Epithelial cell of esophagus (primary cell): Measurements from ENCODE around the gene EXOC6B.

ENCODE experiments used
- DNase-seq: peaks from one replicate; pipeline ENCODE4 v3.0.0; 2010; ENCODE audit warnings: low read depth
- H3K4me3 ChIP-seq: 2 replicates; pipeline ENCODE4 v1.5.1; 2011; ENCODE audit warnings: mild to moderate bottlenecking, low read length, control low read depth
- TF ChIP-seq, protein P1 (sequence below): IDR thresholded peaks from 2 replicates; pipeline ENCODE4 v1.5.1; 2011; ENCODE audit warnings: low read depth, mild to moderate bottlenecking, low read length, control low read depth, inconsistent platforms; ENCODE audit not compliant: insufficient read depth; ENCODE audit errors: missing control alignments

EXOC6B gene

GRCh38 chr2:72204786-72205503, 620.9 kb downstream of the EXOC6B start:
- DNase-seq = no peak
- no peak overlapping the region for H3K4me3 ChIP-seq
- TF ChIP-seq, protein P1, sequence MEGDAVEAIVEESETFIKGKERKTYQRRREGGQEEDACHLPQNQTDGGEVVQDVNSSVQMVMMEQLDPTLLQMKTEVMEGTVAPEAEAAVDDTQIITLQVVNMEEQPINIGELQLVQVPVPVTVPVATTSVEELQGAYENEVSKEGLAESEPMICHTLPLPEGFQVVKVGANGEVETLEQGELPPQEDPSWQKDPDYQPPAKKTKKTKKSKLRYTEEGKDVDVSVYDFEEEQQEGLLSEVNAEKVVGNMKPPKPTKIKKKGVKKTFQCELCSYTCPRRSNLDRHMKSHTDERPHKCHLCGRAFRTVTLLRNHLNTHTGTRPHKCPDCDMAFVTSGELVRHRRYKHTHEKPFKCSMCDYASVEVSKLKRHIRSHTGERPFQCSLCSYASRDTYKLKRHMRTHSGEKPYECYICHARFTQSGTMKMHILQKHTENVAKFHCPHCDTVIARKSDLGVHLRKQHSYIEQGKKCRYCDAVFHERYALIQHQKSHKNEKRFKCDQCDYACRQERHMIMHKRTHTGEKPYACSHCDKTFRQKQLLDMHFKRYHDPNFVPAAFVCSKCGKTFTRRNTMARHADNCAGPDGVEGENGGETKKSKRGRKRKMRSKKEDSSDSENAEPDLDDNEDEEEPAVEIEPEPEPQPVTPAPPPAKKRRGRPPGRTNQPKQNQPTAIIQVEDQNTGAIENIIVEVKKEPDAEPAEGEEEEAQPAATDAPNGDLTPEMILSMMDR = no peak

DNA sequence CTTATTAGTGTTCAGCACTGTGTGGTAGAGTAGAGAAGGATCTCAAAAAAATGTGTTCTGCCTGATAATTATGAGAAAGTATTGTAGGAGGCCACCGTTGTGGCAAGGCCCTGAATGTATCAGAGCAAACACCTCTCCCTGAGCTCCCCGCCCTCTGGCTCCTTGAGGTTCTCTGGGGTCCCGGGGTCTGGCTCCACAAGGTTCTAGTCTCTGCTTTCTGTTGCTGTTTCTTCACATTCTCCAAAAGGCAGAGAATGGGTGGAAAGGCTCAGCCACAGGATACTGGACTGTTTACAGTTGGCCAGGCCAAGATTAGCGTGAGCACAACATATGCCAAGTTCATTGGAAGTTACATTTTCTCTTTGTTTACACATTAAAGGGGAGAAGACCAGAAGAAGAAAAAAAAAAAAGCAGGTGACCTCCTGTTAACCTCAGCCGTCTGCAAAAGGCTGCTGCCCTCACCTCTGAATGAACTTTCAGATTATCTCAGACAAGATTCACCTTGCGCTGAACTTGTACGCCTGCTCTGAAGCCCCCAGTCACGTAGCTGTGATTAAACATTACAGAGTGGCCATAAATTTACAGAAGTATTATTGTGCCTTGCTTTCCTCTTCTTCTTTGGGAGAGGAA, 621.6 kb downstream of the EXOC6B start:
- no peak for DNase-seq
- no peak overlapping the region for H3K4me3 ChIP-seq
- TF ChIP-seq, protein P1 = no peak

GRCh38 chr2:72198532-72199241, 627.1 kb downstream of the EXOC6B start:
- DNase-seq = peak; percentile 80
- no peak overlapping the region for H3K4me3 ChIP-seq
- TF ChIP-seq, protein P1 = peak; percentile 31

- no peak for DNase-seq
- TF ChIP-seq, protein P1 = no peak
- no peak overlapping the region for H3K4me3 ChIP-seq
Observed at GRCh38 chr2:72193723-72194122, 632.1 kb downstream of the EXOC6B start.

GRCh38 chr2:72191441-72191840, 634.4 kb downstream of the EXOC6B start:
- TF ChIP-seq, protein P1 = no peak
- no peak for DNase-seq
- no peak overlapping the region for H3K4me3 ChIP-seq

DNA sequence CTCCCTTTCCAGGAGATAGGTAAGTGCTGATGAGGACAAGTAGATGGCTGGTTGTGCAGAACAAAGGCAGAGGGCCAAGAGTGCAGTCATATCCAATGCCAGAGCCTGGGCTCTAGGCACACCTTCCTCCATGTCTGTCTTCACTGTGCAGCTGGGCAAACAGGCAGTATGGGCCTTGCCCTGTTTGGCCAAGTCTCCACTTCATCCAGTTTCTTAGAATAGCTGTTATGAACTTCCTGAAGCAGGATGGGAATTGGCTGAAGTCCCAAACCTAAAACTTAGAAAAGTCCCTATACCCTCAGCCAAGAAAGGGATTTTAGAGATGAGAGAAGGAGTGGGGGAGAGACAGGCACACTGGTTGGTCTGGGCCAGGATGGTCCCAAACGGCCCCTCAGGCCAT, 640.6 kb downstream of the EXOC6B start:
- TF ChIP-seq, protein P1 = no peak
- no peak overlapping the region for H3K4me3 ChIP-seq
- DNase-seq = no peak
